PC-9 (cell line): Measurements from ENCODE around the gene ZNF605.

Experiments
- EZH2 ChIP-seq: fragments of 200-600 bp; sonication (generic); IDR thresholded peaks from 2 replicates; pipeline ENCODE4 v1.8.0; 2017; ENCODE audit warnings: antibody characterized with exemption, low read depth
- TF ChIP-seq, protein P1 (sequence below): fragments of 200-600 bp; sonication (generic); conservative IDR thresholded peaks from 2 replicates; pipeline ENCODE4 v1.6.1; 2017; ENCODE audit warnings: mixed run types, antibody characterized with exemption, mild to moderate bottlenecking, moderate library complexity

DNA sequence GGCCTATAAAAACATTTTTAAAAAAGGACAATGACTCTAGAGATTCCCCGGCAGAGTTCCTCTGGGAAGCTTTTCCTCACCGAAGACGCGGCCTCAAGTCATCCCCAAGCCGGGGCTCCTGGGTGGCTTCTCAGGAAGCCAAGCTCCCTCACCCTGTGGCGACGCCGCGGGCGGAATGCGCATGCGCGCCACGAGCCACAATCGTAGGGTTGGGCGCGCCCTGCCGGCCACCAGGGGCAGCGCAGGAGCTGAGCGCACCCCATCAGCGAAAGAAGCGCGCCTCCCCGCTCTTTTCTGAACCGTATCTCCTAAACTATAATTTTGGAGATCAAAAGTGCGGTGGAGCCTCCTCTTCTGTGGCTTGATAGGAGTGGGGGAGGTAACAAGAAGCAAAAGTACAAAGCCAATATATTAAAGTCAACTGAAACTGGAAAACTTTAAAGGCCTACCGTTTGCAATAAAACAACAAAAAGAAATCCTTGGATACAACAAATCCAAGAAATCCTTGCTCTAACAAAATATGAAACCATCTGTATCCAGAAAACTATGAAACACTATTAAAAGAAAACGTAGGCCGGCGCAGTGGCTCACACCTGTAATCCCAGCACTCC lies 51.3 kb downstream of the ZNF605 start:
- TF ChIP-seq, protein P1, sequence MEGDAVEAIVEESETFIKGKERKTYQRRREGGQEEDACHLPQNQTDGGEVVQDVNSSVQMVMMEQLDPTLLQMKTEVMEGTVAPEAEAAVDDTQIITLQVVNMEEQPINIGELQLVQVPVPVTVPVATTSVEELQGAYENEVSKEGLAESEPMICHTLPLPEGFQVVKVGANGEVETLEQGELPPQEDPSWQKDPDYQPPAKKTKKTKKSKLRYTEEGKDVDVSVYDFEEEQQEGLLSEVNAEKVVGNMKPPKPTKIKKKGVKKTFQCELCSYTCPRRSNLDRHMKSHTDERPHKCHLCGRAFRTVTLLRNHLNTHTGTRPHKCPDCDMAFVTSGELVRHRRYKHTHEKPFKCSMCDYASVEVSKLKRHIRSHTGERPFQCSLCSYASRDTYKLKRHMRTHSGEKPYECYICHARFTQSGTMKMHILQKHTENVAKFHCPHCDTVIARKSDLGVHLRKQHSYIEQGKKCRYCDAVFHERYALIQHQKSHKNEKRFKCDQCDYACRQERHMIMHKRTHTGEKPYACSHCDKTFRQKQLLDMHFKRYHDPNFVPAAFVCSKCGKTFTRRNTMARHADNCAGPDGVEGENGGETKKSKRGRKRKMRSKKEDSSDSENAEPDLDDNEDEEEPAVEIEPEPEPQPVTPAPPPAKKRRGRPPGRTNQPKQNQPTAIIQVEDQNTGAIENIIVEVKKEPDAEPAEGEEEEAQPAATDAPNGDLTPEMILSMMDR, result no peak
- no peak for TF ChIP-seq EZH2
